Left lung (tissue), 10 donors: ENCODE data around the gene ACOX3. TPM values are rescaled to one million over a fixed set of nuclear protein-coding genes. Genes with fewer than 3 reads are reported as not detected.
"Not testable (repeated sequence)": the region's sequence is repeated elsewhere in the genome, so short reads cannot be mapped to it uniquely, and the experiment has no call there.

Source experiments
- ATAC-seq: fragments of 200-7000 bp; cut with Tn5 transposase; one replicate; pipeline ENCODE4 v1.9.1; 2020; ENCODE audit warnings: moderate library complexity
- DNase-seq, 4 donors: peaks; one replicate each; pipeline ENCODE4 v3.0.0-alpha.2; 2013 to 2020
- H3K27ac ChIP-seq, 2 donors: fragments of 200-600 bp; sonication (generic) in 1 of 2; one replicate each; pipeline versions ENCODE4 v1.5.0 to v1.8.0; 2020 to 2021
- H3K27me3 ChIP-seq, 2 donors: fragments of 200-600 bp; sonication (generic) in 1 of 2; one replicate each; pipeline versions ENCODE4 v1.5.0 to v1.8.0; 2020 to 2021
- H3K36me3 ChIP-seq, 2 donors: fragments of 200-600 bp; sonication (generic) in 1 of 2; one replicate each; pipeline versions ENCODE4 v1.5.0 to v1.8.0; 2020 to 2021
- H3K4me1 ChIP-seq, 2 donors: fragments of 200-600 bp; one replicate each; pipeline ENCODE4 v1.8.0; 2021
- H3K4me3 ChIP-seq, 2 donors: fragments of 200-600 bp; sonication (generic) in 1 of 2; one replicate each; pipeline versions ENCODE4 v1.5.0 to v1.8.0; 2020 to 2021; ENCODE audit warnings: mild to moderate bottlenecking in 1 of 2
- H3K9me3 ChIP-seq, 2 donors: fragments of 200-600 bp; sonication (generic) in 1 of 2; one replicate each; pipeline versions ENCODE4 v1.5.0 to v1.8.0; 2020 to 2021
- CTCF ChIP-seq, 2 donors: fragments of 200-600 bp; sonication (generic) in 1 of 2; IDR thresholded peaks; one replicate each; pipeline versions ENCODE4 v1.5.0 to v1.8.0; 2021; ENCODE audit warnings: antibody characterized with exemption in 2 of 2
- intact Hi-C, 2 donors: fragments of 100-400 bp; cut with DNase I; formaldehyde crosslinking; loops; one replicate each; pipeline versions ENCODE4 v1.11.2 to v1.14.2; 2022
- polyA plus RNA-seq, 6 donors: library from polyadenylated mRNA; unstranded; fragments of 120-200 nt; gene quantifications; one replicate each; pipeline ENCODE4 v1.2.1, GENCODE V29; 2013; ENCODE audit not compliant: insufficient read length in 6 of 6
- total RNA-seq, 2 donors: library from RNA; stranded (reverse); fragmentation: NEBNext Ultra II Directional; extraction: Animal tissue kit (Norgen Biotek cat#: 25700); gene quantifications; one replicate each; pipeline ENCODE4 v1.2.1, GENCODE V29; 2021
- donor health status: DM: no; HTN: yes; CAD: no.
- donor health status: DM: no; HTN: no; CAD: no.

Gene ACOX3
- total and polyA plus RNA-seq, 8 donors, result 19.9 to 31.7 (median 23.4) TPM

GRCh38 chr4:8352368-8353157 lies 88.0 kb downstream of the ACOX3 start:
- H3K27ac ChIP-seq, result peak overlapping the region in 1 of 2 donors; percentile 34
- TF ChIP-seq CTCF (IDR thresholded peaks at IDR 0.05), result no peak
- peaks cover 9 to 19% of the 10 kb centered on the region in 2 donors for H3K4me1 ChIP-seq
- intact Hi-C loops, result no loop called here
- DNase-seq (peak in 2 of 4 donors; percentile 40 to 70), ATAC-seq (peak; percentile 57)
- H3K27me3 ChIP-seq, result no peaks in the 10 kb centered on the region
- no peaks in the 10 kb centered on the region for H3K36me3 ChIP-seq
- no peak overlapping the region for H3K4me3 ChIP-seq
- H3K9me3 ChIP-seq, result peaks cover 0 to 2% of the 10 kb centered on the region in 2 donors

- no peak overlapping the region for H3K4me3 ChIP-seq
Observed at GRCh38 chr4:8351931-8352367, 88.6 kb downstream of the ACOX3 start.

DNA sequence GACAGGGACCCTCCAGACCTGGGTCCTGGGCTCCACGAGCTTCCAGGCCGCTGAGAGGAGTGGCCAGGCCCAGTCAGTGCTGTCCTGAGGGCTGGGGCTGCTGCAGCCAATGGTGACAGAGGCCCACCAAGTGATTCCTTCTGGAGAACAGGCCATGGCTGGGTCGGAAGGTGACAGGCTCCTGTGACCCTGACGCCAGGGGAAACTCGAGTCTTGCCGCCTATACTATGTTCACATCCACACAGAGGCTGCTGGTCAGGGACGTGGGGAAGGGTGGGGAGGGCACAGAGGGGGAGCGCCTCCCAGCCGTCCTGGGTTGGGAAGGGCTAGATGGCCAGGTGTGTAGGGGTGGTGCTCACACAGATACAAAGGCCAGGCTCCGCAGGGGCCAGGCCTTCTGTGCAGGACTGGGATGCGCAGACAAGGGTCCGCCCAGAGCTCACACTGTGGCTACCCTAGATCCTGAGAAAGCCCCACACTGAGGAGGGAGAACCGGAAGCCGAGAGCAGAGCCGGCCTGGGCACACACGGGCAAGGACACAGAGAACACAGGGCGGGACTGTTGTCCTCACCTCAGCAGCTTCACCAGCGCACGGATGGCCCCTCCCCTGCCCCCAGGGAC lies 89.6 kb downstream of the ACOX3 start:
- peak in 2 of 4 donors; percentile 29 to 53 for DNase-seq
- intact Hi-C loops, result no loop called here
- Histone ChIP-seq H3K36me3 (no peaks in the 10 kb centered on the region), H3K9me3 (peaks cover 0 to 2% of the 10 kb centered on the region in 2 donors), H3K27ac (no peak overlapping the region), H3K4me1 (peaks cover 9 to 14% of the 10 kb centered on the region in 2 donors), H3K4me3 (no peak overlapping the region), H3K27me3 (peaks cover 0 to 5% of the 10 kb centered on the region in 2 donors)
- ATAC-seq, result no peak
- no peak for TF ChIP-seq CTCF (IDR thresholded peaks at IDR 0.05)

More at GRCh38 chr4:8351931-8352367, 88.6 kb downstream of the ACOX3 start:
- intact Hi-C loops, result no loop called here
- DNase-seq (peak in 3 of 4 donors; percentile 40 to 70 (median 42)), ATAC-seq (peak; percentile 74)
- H3K9me3 ChIP-seq, result peaks cover 0 to 2% of the 10 kb centered on the region in 2 donors
- no peaks in the 10 kb centered on the region for H3K36me3 ChIP-seq
- peaks cover 0 to 1% of the 10 kb centered on the region in 2 donors for H3K27me3 ChIP-seq
- H3K27ac ChIP-seq, result peak overlapping the region in 1 of 2 donors; percentile 34
- no peak for TF ChIP-seq CTCF (IDR thresholded peaks at IDR 0.05)
- H3K4me1 ChIP-seq, result peaks cover 9 to 19% of the 10 kb centered on the region in 2 donors

- peak in 1 of 4 donors; percentile 61 for DNase-seq
- Histone ChIP-seq H3K27me3 (peaks cover 0 to 5% of the 10 kb centered on the region in 2 donors), H3K27ac (no peak overlapping the region), H3K36me3 (no peaks in the 10 kb centered on the region), H3K4me1 (peaks cover 9 to 14% of the 10 kb centered on the region in 2 donors), H3K4me3 (no peak overlapping the region), H3K9me3 (peaks cover 0 to 2% of the 10 kb centered on the region in 2 donors)
- TF ChIP-seq CTCF (IDR thresholded peaks at IDR 0.05), result no peak
- intact Hi-C loops, result no loop called here
- no peak for ATAC-seq
Observed at GRCh38 chr4:8350352-8350751, 90.2 kb downstream of the ACOX3 start.

GRCh38 chr4:8349664-8350236 lies 90.8 kb downstream of the ACOX3 start:
- no peak for DNase-seq
- H3K4me3 ChIP-seq, result no peak overlapping the region
- no peak for ATAC-seq
- TF ChIP-seq CTCF (IDR thresholded peaks at IDR 0.05), result no peak
- peaks cover 0 to 5% of the 10 kb centered on the region in 2 donors for H3K27me3 ChIP-seq
- no peaks in the 10 kb centered on the region for H3K36me3 ChIP-seq
- H3K9me3 ChIP-seq, result peaks cover 0 to 2% of the 10 kb centered on the region in 2 donors
- H3K4me1 ChIP-seq, result peaks cover 9 to 14% of the 10 kb centered on the region in 2 donors
- H3K27ac ChIP-seq, result no peak overlapping the region
- intact Hi-C loops, result no loop called here

- H3K27ac ChIP-seq, H3K27me3 ChIP-seq, DNase-seq, intact Hi-C loops, H3K4me3 ChIP-seq, H3K9me3 ChIP-seq, ATAC-seq, H3K36me3 ChIP-seq: not testable (repeated sequence)
- H3K4me1 ChIP-seq, result peaks cover 9 to 14% of the 10 kb centered on the region in 2 donors
Observed at GRCh38 chr4:8349236-8349635, 91.3 kb downstream of the ACOX3 start.
